GM21786 (cell line): ENCODE measurements around the gene TAF1C.
"Not testable (repeated sequence)": the region's sequence is repeated elsewhere in the genome, so short reads cannot be mapped to it uniquely, and the experiment has no call there.

Experiments
- ATAC-seq: cut with Tn5 transposase; IDR thresholded peaks from one replicate; pipeline ENCODE4 v1.9.1; 2021; ENCODE audit not compliant: unreplicated experiment

Gene TAF1C

GRCh38 chr16:84209989-84210388, 23.1 kb upstream of the TAF1C start:
- ATAC-seq = no peak

GRCh38 chr16:84207879-84208278, 21.0 kb upstream of the TAF1C start:
- no peak for ATAC-seq

GRCh38 chr16:84207251-84207650, 20.4 kb upstream of the TAF1C start:
- ATAC-seq = no peak

- no peak for ATAC-seq
These were observed 19.3 kb upstream of the TAF1C start for GRCh38 chr16:84205976-84206691.

- not testable (repeated sequence) for ATAC-seq
These were observed 18.3 kb upstream of the TAF1C start for GRCh38 chr16:84205123-84205522.

- ATAC-seq = not testable (repeated sequence)
These were observed 17.7 kb upstream of the TAF1C start for GRCh38 chr16:84204551-84204950.

GRCh38 chr16:84199861-84200260, 13.0 kb upstream of the TAF1C start:
- no peak for ATAC-seq

GRCh38 chr16:84199097-84199496, 12.2 kb upstream of the TAF1C start:
- no peak for ATAC-seq

GRCh38 chr16:84198401-84198800, 11.5 kb upstream of the TAF1C start:
- no peak for ATAC-seq

GRCh38 chr16:84197466-84198128, 10.7 kb upstream of the TAF1C start:
- no peak for ATAC-seq

- ATAC-seq = no peak
These were observed 10.0 kb upstream of the TAF1C start for GRCh38 chr16:84196727-84197394.

GRCh38 chr16:84196101-84196500, 9.2 kb upstream of the TAF1C start:
- ATAC-seq = no peak

- no peak for ATAC-seq
These were observed 8.6 kb upstream of the TAF1C start for GRCh38 chr16:84195201-84196093.

GRCh38 chr16:84194470-84195200, 7.8 kb upstream of the TAF1C start:
- no peak for ATAC-seq

- ATAC-seq = no peak
These were observed 7.2 kb upstream of the TAF1C start for GRCh38 chr16:84194018-84194417.

GRCh38 chr16:84193480-84193879, 6.6 kb upstream of the TAF1C start:
- no peak for ATAC-seq

GRCh38 chr16:84191466-84191865, 4.6 kb upstream of the TAF1C start:
- no peak for ATAC-seq

GRCh38 chr16:84190731-84191388, 4.0 kb upstream of the TAF1C start, which contains the start of gene ADAD2:
TSS of gene ADAD2 (plus strand) at chr16:84191157. CDS start at chr16:84191231, 74 bp downstream.
- ATAC-seq = no peak

- no peak for ATAC-seq
These were observed 2.1 kb downstream of the TAF1C start for GRCh38 chr16:84184775-84185174.
